ENCODE measurements around the gene ENG.

Gene ENG

GRCh38 chr9:127814619-127815511, 39.6 kb downstream of the ENG start:
- DNase-seq (no peak), ATAC-seq (no peak)

GRCh38 chr9:127813686-127814226, 40.7 kb downstream of the ENG start:
- DNase-seq = no peak

DNA sequence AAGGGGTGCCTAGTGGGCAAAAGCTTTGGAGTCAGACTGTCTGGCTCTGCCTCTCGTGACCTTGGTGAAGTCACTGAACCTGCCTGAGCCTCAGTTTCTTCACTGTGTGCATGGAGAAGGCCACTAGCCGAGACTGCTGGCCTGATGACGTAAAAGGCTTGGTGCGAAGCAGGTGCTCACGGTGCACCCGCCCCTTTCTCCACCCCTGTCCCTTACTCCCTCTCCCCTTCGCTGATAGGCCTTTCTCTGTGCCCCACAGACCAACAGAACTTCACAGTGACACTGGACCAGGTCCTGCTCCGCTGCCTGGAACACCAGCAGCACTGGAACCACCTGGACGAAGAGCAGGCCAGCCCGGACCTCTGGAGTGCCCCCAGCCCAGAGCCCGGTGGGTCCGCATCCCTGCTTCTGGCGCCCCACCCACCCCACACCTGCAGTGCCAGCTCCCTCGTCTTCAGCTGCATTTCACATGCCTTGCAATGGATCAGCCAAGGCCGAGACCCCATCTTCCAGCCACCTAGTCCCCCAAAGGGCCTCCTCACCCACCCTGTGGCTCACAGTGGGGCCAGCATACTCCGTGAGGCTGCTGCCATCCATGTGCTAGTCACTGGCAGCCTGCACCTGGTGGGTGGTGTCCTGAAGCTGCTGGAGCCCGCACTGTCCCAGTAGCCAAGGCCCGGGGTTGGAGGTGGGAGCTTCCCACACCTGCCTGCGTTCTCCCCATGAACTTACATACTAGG, 41.4 kb downstream of the ENG start:
- ATAC-seq = no peak
- no peak for DNase-seq

More at GRCh38 chr9:127813686-127814226, 40.7 kb downstream of the ENG start:
- no peak for ATAC-seq

- DNase-seq (no peak), ATAC-seq (no peak)
Observed at GRCh38 chr9:127812011-127812410, 42.4 kb downstream of the ENG start.

DNA sequence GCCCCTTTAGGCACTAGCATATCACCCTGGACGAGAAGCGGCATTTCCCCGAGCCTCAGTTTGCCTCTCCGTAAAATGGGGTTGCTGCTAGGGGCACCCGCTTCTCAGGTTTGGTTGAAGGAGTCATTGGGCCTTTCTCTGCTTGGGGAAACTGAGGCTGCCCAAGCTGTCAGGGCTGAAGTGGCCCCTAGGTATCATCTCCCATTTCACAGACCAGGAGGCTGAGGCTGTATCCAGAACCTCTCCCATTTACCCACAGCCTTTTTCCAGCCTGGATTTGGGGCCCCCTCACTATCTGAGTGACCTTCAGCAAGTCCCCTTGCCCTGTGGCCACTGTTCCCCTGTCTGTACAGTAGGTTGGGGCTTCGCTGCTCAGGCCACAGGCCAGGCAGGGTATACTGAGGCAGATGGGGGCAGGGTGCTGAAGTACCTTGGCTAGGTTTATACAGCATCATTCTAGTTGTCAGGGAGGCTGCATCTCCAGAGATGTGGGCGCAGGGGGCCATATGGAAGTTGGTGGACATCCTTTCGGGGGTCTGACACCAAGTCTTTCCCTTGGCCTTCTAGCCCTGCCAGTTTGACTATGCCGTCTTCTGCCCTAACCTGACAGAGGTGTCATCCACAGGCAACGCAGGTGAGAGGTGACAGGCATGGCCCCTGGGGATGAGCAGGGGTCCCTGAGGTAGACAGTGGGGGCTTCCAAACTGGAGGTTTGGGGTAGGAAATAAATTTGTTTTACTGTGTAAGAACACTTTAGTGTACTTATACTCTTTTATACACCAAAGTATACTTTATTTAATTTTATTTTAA, 43.9 kb downstream of the ENG start:
- no peak for DNase-seq
- ATAC-seq = no peak

- DNase-seq = no peak
- ATAC-seq = no peak
Observed at GRCh38 chr9:127809540-127810377, 44.7 kb downstream of the ENG start.

DNA sequence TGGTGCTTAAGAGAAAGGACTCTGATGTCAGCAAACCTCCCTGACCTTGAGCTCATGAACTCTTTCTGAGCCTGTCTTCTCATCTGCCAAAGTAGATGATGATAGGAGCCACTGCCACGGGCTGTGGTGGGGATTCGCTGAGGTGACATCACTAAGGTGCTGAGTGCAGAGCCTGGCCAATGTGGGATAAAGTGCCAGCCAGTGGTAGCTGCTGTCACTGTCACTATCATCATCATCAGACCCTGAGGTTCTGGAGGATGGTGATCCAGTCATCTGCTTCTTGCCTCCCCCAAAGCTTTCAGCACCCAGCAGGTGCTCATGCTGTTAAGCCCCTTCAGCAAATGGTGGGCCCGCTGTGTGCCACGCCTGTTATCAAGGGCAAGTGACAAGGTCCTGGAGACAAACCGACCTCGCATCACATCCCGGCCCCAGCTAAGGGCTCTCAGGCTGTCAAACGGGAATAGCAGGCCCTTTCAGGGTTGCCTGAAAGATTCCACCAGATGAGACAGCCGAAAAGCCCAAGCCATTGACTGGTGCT, 45.4 kb downstream of the ENG start:
- ATAC-seq (peak; percentile 26), DNase-seq (no peak)

- ATAC-seq = no peak
- no peak for DNase-seq
Observed at GRCh38 chr9:127808347-127809001, 46.0 kb downstream of the ENG start.

DNA sequence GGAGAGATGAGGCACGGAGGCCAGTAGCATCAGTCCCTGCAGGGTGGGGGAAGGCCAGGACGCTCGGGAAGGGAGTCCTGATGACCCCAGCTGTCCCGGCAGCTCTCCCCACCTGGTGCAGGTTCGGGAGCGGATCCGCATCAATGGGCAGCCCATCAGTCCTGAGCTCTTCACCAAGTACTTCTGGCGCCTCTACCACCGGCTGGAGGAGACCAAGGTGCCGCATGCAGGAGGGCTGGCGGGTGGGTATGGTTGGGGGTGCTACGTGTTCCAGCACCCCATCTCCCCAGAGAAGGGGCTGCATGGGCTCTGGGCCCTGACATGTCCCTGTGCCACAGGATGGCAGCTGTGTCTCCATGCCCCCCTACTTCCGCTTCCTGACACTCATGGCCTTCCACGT, 47.6 kb downstream of the ENG start:
- ATAC-seq (no peak), DNase-seq (no peak)

DNA sequence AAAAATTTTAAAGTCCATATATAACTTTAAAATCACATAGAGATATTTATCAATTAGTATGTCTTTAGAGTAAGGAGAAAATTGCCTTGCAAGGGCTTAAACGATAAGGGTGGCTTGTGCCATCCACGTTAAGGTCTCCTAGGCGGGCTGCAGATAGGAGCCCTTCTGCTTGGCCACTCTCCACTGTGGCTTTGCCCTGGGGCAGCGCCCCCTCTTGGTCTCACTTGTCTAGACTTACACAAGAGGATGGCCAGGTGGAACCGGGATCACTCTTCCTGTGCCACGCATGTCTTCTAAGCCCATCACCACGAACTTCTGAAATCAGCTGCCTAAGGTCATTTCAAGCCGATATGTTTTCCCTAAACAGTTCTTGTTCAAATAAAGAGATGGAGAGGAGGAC, 48.8 kb downstream of the ENG start:
- no peak for ATAC-seq
- peak; percentile 67 for DNase-seq

GRCh38 chr9:127803507-127804352, 50.7 kb downstream of the ENG start:
- DNase-seq (peak; percentile 37), ATAC-seq (peak; percentile 6)

- DNase-seq (peak; percentile 90), ATAC-seq (peak; percentile 92)
Observed at GRCh38 chr9:127802576-127803443, 51.6 kb downstream of the ENG start, which contains the start of gene FPGS. TSS of gene FPGS (plus strand) at chr9:127802882. CDS start at chr9:127802925, 43 bp downstream.

DNA sequence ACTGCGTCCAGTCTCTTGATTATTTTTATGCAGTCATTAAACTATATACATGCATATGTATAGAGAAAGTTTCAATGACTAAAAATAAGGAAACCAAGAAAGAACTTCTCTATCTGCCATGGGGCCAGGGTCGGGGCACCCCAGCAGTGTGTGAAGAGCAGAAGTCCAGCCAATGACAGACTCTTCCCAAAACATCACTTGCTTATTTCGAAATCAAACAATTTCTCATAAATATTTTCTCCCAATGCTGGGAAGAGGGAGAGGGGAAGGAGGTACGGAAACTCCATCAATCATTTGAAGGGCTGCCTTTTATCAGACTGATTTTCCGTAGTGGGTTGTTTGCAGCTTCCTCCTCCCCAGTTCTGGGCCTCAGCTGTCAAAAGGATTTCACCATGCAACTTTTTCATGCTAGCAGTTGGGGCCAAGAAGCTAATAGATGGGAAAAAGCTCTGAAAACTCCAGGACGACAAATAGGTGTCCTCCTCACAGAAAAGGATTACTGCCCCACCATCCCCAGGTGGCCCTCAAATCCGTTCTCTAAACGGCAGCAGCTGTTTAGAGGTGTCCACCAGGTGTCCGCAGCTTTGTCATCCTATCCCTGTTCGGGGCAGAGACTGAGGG, 52.4 kb downstream of the ENG start:
- ATAC-seq (no peak), DNase-seq (no peak)

DNA sequence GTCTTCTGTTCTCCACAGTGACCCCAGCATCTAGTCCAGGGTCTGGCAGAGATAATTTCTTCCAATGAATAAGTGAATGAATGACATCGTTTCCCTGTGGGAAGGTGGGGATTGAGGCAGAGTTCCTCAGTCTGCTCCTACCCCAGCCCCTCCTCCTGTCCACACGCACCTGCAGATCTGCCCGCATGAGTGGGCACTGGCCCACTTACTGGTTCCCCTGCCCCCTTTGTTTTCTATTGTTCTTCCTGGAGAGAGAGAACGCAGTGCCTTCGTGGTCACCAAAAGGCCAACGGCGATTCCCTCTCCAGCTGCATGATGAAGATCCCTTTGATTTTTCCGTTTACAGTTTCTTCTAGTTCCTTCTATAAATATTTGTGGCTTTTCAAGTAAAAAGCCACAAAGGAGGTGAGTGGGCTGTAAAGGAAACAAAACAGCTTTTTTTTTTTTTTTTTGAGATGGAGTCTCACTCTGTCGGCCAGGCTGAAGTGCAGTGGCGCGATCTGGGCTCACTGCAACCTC, 57.5 kb downstream of the ENG start:
- ATAC-seq (no peak), DNase-seq (no peak)

DNA sequence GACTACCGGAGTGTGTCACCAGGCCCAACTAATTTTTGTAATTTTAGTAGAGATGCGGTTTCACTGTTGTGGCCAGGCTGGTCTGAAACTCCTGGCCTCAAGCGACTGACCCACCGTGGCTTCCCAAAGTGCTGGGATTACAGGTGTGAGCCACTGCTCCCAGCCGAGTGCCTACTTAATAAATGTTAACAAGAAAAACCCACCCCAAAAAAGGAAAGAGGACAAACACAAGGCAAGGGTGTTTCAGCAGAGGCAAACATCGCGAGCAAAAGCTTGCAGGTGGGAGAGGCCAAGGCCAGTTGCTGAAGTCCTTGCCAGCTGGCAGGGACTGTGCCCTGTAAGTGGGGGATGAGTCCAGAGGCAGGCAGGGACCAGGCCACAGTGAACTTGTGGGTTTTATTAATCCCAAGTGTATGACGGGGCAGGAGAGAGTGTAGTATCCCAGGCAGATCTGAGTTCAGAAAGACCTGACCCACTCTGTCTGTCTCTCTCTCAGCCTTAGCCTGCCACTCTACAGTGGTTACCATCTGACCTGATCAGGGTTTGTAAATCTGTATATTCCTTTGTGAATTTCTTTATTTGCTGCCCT, 58.1 kb downstream of the ENG start:
- peak; percentile 42 for ATAC-seq
- DNase-seq = no peak

GRCh38 chr9:127794001-127794791, 60.3 kb downstream of the ENG start:
- DNase-seq (no peak), ATAC-seq (no peak)
